Lower lobe of right lung (tissue), 2 donors: Measurements from ENCODE around the gene NDST3. TPM values are rescaled to one million over a fixed set of nuclear protein-coding genes. Genes with fewer than 3 reads are reported as not detected.

ENCODE experiments used
- ATAC-seq, 2 donors: fragments of 200-7000 bp; cut with Tn5 transposase; one replicate each; pipeline ENCODE4 v1.9.1; 2020 to 2022; ENCODE audit warnings: mild to moderate bottlenecking in 2 of 2, moderate library complexity in 2 of 2
- DNase-seq: peaks from one replicate; pipeline ENCODE4 v3.0.0-alpha.2; 2020
- H3K27ac ChIP-seq: fragments of 200-600 bp; one replicate; pipeline ENCODE4 v1.8.0; 2022
- H3K27me3 ChIP-seq: fragments of 200-600 bp; one replicate; pipeline ENCODE4 v1.8.0; 2022; ENCODE audit warnings: low read depth
- H3K36me3 ChIP-seq: fragments of 200-600 bp; one replicate; pipeline ENCODE4 v1.8.0; 2022; ENCODE audit warnings: mild to moderate bottlenecking
- H3K4me1 ChIP-seq: fragments of 200-600 bp; one replicate; pipeline ENCODE4 v1.8.0; 2022
- H3K4me3 ChIP-seq: fragments of 200-600 bp; one replicate; pipeline ENCODE4 v1.8.0; 2022; ENCODE audit warnings: mild to moderate bottlenecking
- H3K9me3 ChIP-seq: fragments of 200-600 bp; one replicate; pipeline ENCODE4 v1.8.0; 2022
- CTCF ChIP-seq: fragments of 200-600 bp; IDR thresholded peaks from one replicate; pipeline ENCODE4 v1.8.0; 2022; ENCODE audit warnings: antibody characterized with exemption, mild to moderate bottlenecking
- intact Hi-C: fragments of 100-400 bp; cut with DNase I; formaldehyde crosslinking; loops from one replicate; pipeline ENCODE4 v1.11.0; 2022
- total RNA-seq: library from RNA; stranded (reverse); fragmentation: NEBNext Ultra II Directional; extraction: Animal tissue kit (Norgen Biotek cat#: 25700); gene quantifications from one replicate; pipeline ENCODE4 v1.2.1, GENCODE V29; 2021
- donor health status: DM: no; HTN: yes; CAD: no; lungs with severe emphysema.

Gene NDST3
- total RNA-seq, 1 donor from 2014 or later: 0.06 TPM

- Histone ChIP-seq H3K27ac (no peak overlapping the region), H3K36me3 (no peaks in the 10 kb centered on the region), H3K27me3 (peaks cover 23% of the 10 kb centered on the region), H3K9me3 (no peaks in the 10 kb centered on the region), H3K4me3 (no peak overlapping the region), H3K4me1 (no peaks in the 10 kb centered on the region)
- no peak for ATAC-seq
- no peak for DNase-seq
- no peak for TF ChIP-seq CTCF
- intact Hi-C loops: no loop called here
Observed at GRCh38 chr4:118029224-118029623, 5.1 kb upstream of the NDST3 start.

- no peak overlapping the region for H3K27ac ChIP-seq
- TF ChIP-seq CTCF: no peak
- intact Hi-C loops: no loop called here
- no peaks in the 10 kb centered on the region for H3K36me3 ChIP-seq
- H3K4me1 ChIP-seq: no peaks in the 10 kb centered on the region
- H3K9me3 ChIP-seq: no peaks in the 10 kb centered on the region
- DNase-seq: no peak
- peak in 1 of 2 donors; percentile 20 for ATAC-seq
- H3K27me3 ChIP-seq: peaks cover 38% of the 10 kb centered on the region
- no peak overlapping the region for H3K4me3 ChIP-seq
Observed at GRCh38 chr4:118032691-118033090, 1.6 kb upstream of the NDST3 start.

- DNase-seq (peak; percentile 62), ATAC-seq (peak; percentile 85 to 92)
- no peak overlapping the region for H3K27ac ChIP-seq
- no peaks in the 10 kb centered on the region for H3K4me1 ChIP-seq
- H3K9me3 ChIP-seq: no peaks in the 10 kb centered on the region
- intact Hi-C loops: no loop called here
- TF ChIP-seq CTCF: no peak
- peak overlapping the region; percentile 49 for H3K4me3 ChIP-seq
- peaks cover 38% of the 10 kb centered on the region for H3K27me3 ChIP-seq
- no peaks in the 10 kb centered on the region for H3K36me3 ChIP-seq
Observed at GRCh38 chr4:118033148-118034052, 886 bp upstream of the NDST3 start.

GRCh38 chr4:118035309-118035708 is 1.0 kb downstream of the NDST3 start:
- H3K4me1 ChIP-seq: no peaks in the 10 kb centered on the region
- peaks cover 38% of the 10 kb centered on the region for H3K27me3 ChIP-seq
- no peak overlapping the region for H3K27ac ChIP-seq
- no peaks in the 10 kb centered on the region for H3K36me3 ChIP-seq
- no peak overlapping the region for H3K4me3 ChIP-seq
- intact Hi-C loops: no loop called here
- no peak for TF ChIP-seq CTCF
- H3K9me3 ChIP-seq: no peaks in the 10 kb centered on the region
- no peak for ATAC-seq
- no peak for DNase-seq

- no peaks in the 10 kb centered on the region for H3K4me1 ChIP-seq
- no peaks in the 10 kb centered on the region for H3K36me3 ChIP-seq
- no peaks in the 10 kb centered on the region for H3K9me3 ChIP-seq
- intact Hi-C loops: no loop called here
- H3K27me3 ChIP-seq: peaks cover 38% of the 10 kb centered on the region
- no peak for DNase-seq
- no peak for ATAC-seq
- H3K27ac ChIP-seq: no peak overlapping the region
- H3K4me3 ChIP-seq: no peak overlapping the region
- TF ChIP-seq CTCF: no peak
Observed at GRCh38 chr4:118036336-118036735, 2.0 kb downstream of the NDST3 start.
